ENCODE results near the gene SNX9.
"Not testable (repeated sequence)": the region's sequence is repeated elsewhere in the genome, so short reads cannot be mapped to it uniquely, and the experiment has no call there.

GRCh38 chr6:157844196-157844595 lies 21.1 kb downstream of the SNX9 start:
- TF ChIP-seq ZNF274 (IDR thresholded peaks at IDR 0.05; ENCODE audit: low read length); ZNF274 (tag by site-specific recombination; IDR thresholded peaks at IDR 0.05; ENCODE audit: borderline replicate concordance); CTCF (tag by site-specific recombination; IDR thresholded peaks at IDR 0.05); ZFP3 (tag by site-specific recombination; IDR thresholded peaks at IDR 0.05; ENCODE audit: low read depth); ZNF585B (tag by site-specific recombination; IDR thresholded peaks at IDR 0.05); ZBTB1 (tag by site-specific recombination; IDR thresholded peaks at IDR 0.05): not testable (repeated sequence)

Data from HEK293 (cell line).